Endothelial cell of umbilical vein (primary cell): ENCODE results near the gene CFAP46. TPM values are rescaled to one million over a fixed set of nuclear protein-coding genes. Genes with fewer than 3 reads are reported as not detected.

Experiments used
- BruUV-seq: library from RNA; stranded (reverse); fragments of 400-500 nt; replicated peaks from 2 replicates; lab custom pipeline; 2021; lab: Mats Ljungman, UMichigan
- CTCF ChIA-PET: fragments of 300-600, 350-600 bp; sonication (Branson Sonifier 250); formaldehyde crosslinking; loops from one replicate; lab custom pipeline; 2021; ENCODE audit warnings: antibody characterized with exemption, inconsistent platforms; lab: Charles Lee
- POLR2A ChIA-PET: fragments of 300-600, 350-600 bp; sonication (Branson Sonifier 250); formaldehyde crosslinking; loops from one replicate; lab custom pipeline; 2021; ENCODE audit warnings: antibody characterized with exemption, inconsistent platforms; lab: Charles Lee
- DNase-seq: peaks from one replicate; pipeline ENCODE4 v3.0.0-alpha.2; 2011; ENCODE audit warnings: low read depth, low spot score
- FAIRE-seq: peaks from 2 replicates; lab custom pipeline; 2011; peaks lifted over from hg19 to GRCh38; lab: Jason Lieb, UNC
- H2AFZ ChIP-seq: 2 replicates; pipeline ENCODE4 v1.6.0; 2012; ENCODE audit warnings: low read depth, low read length, control low read depth, inconsistent platforms
- H3K27ac ChIP-seq: 2 replicates; pipeline ENCODE4 v1.5.1; 2011; ENCODE audit warnings: low read depth, mild to moderate bottlenecking, control low read depth, low read length, moderate library complexity; ENCODE audit not compliant: insufficient read depth
- H3K27me3 ChIP-seq, 2 experiments: 2 replicates each; pipeline versions ENCODE4 v1.6.0 to v1.6.1; 2011; ENCODE audit warnings: low read length in 2 of 2, mixed read lengths in 1 of 2; ENCODE audit not compliant: control insufficient read depth in 2 of 2, insufficient read depth in 2 of 2
- H3K36me3 ChIP-seq, 2 experiments: 2 replicates in 1 of 2; 3 replicates in 1 of 2; pipeline ENCODE4 v1.5.1; 2011; ENCODE audit warnings: low read length in 2 of 2, mild to moderate bottlenecking in 1 of 2, moderate library complexity in 1 of 2; ENCODE audit not compliant: control insufficient read depth in 2 of 2, insufficient read depth in 2 of 2; ENCODE audit errors: extremely low read depth in 1 of 2
- H3K4me1 ChIP-seq: 3 replicates; pipeline ENCODE4 v1.5.1; 2011; ENCODE audit warnings: mild to moderate bottlenecking, low read length; ENCODE audit not compliant: control insufficient read depth, insufficient read depth; ENCODE audit errors: extremely low read depth
- H3K4me2 ChIP-seq: 2 replicates; pipeline ENCODE4 v1.6.1; 2011; ENCODE audit warnings: low read length, control low read depth, mixed read lengths; ENCODE audit not compliant: insufficient read depth
- H3K4me3 ChIP-seq, 3 experiments: fragments of 200-600 bp in 1 of 3; sonication (generic), shearing (Covaris generic) in 1 of 3; replicated peaks in 1 of 3; 2 replicates each; pipeline ENCODE4 v1.5.1; 2011 to 2016; ENCODE audit warnings: control low read depth in 3 of 3, low read length in 3 of 3, mild to moderate bottlenecking in 2 of 3, inconsistent platforms in 1 of 3, low read depth in 1 of 3, moderate library complexity in 1 of 3; ENCODE audit not compliant: insufficient read depth in 1 of 3
- H3K79me2 ChIP-seq: 2 replicates; pipeline ENCODE4 v1.6.0; 2012; ENCODE audit warnings: low read length, inconsistent platforms; ENCODE audit not compliant: control insufficient read depth, insufficient read depth
- H3K9ac ChIP-seq: replicated peaks from 2 replicates; pipeline ENCODE3; 2011; ENCODE audit warnings: low read length, control low read depth; ENCODE audit not compliant: insufficient read depth; ENCODE audit errors: extremely low read depth
- H3K9me1 ChIP-seq: replicated peaks from 3 replicates; pipeline ENCODE4 v1.6.0; 2011; ENCODE audit warnings: mild to moderate bottlenecking, low read length; ENCODE audit not compliant: control insufficient read depth, insufficient read depth; ENCODE audit errors: extremely low read depth
- H3K9me3 ChIP-seq: replicated peaks from 2 replicates; pipeline ENCODE4 v1.5.1; 2012; ENCODE audit warnings: low read length, inconsistent platforms; ENCODE audit not compliant: control insufficient read depth, insufficient read depth
- H4K20me1 ChIP-seq: replicated peaks from 2 replicates; pipeline ENCODE3; 2011; ENCODE audit warnings: mild to moderate bottlenecking, low read length; ENCODE audit not compliant: control insufficient read depth, insufficient read depth; ENCODE audit errors: extremely low read depth
- EZH2 ChIP-seq: IDR thresholded peaks from 2 replicates; pipeline ENCODE4 v1.6.1; 2012; ENCODE audit warnings: borderline replicate concordance, low read depth, mild to moderate bottlenecking, moderate library complexity, low read length, inconsistent platforms; ENCODE audit not compliant: severe bottlenecking
- FOS ChIP-seq: IDR thresholded peaks from 2 replicates; pipeline ENCODE4 v1.6.1; 2011; ENCODE audit warnings: mild to moderate bottlenecking, low read length, moderate library complexity, borderline replicate concordance; ENCODE audit not compliant: insufficient read depth
- GATA2 ChIP-seq: IDR thresholded peaks from 2 replicates; pipeline ENCODE4 v1.7.0; 2011; ENCODE audit warnings: low read depth, mild to moderate bottlenecking, moderate library complexity, mixed read lengths, low read length; ENCODE audit not compliant: insufficient read length, insufficient read depth
- JUN ChIP-seq: IDR thresholded peaks from 2 replicates; pipeline ENCODE4 v1.6.1; 2011; ENCODE audit warnings: borderline replicate concordance, low read depth; ENCODE audit not compliant: insufficient read length, insufficient read depth
- MAX ChIP-seq: IDR thresholded peaks from 2 replicates; pipeline ENCODE4 v1.6.1; 2011; ENCODE audit not compliant: insufficient read depth, insufficient read length
- MYC ChIP-seq: IDR thresholded peaks from one replicate; pipeline ENCODE4 v1.6.1; 2011; ENCODE audit warnings: mild to moderate bottlenecking, low read depth, low read length
- POLR2A ChIP-seq: IDR thresholded peaks from 2 replicates; pipeline ENCODE4 v1.6.1; 2012; ENCODE audit warnings: low read depth, mild to moderate bottlenecking, control low read depth, low read length
- POLR2AphosphoS5 ChIP-seq: IDR thresholded peaks from 2 replicates; pipeline ENCODE4 v1.6.1; 2012; ENCODE audit warnings: low read depth, mild to moderate bottlenecking, control low read depth, low read length, moderate library complexity; ENCODE audit not compliant: insufficient read depth
- dilution Hi-C: fragments of 300-500 bp; cut with MboI; formaldehyde crosslinking; loops from one replicate; pipeline ENCODE4 v1.15.0; 2019; ENCODE audit warnings: low sequenced_read_pairs; ENCODE audit not compliant: extremely low pct_ligation_motif_present
- intact Hi-C: fragments of 100-400 bp; cut with micrococcal nuclease; formaldehyde crosslinking; loops from one replicate; pipeline ENCODE4 v1.10.0; 2022
- polyA plus RNA-seq, 4 experiments: library from polyadenylated mRNA; depleted of rRNA in 3 of 4; stranded (reverse) in 3 of 4; unstranded in 1 of 4; fragments of >200 nt; gene quantifications; 2 replicates each; pipeline versions ENCODE4 v1.2.1 to v1.2.3, GENCODE V29; 2011 to 2012; ENCODE audit warnings: missing spikeins in 1 of 4
- total RNA-seq: library from RNA; stranded (reverse); gene quantifications from 2 replicates; pipeline ENCODE4 v1.2.3, GENCODE V29; 2021
- TF ChIP-seq, protein P1 (sequence below), 2 donors: IDR thresholded peaks; 1 replicate in 1 of 2; 2 replicates in 1 of 2; pipeline ENCODE4 v1.5.1; 2011; ENCODE audit warnings: low read length in 2 of 2, mild to moderate bottlenecking in 2 of 2, moderate library complexity in 2 of 2, control low read depth in 1 of 2, inconsistent platforms in 1 of 2, low read depth in 1 of 2; ENCODE audit not compliant: insufficient read depth in 1 of 2; ENCODE audit errors: extremely low read depth in 1 of 2

The CFAP46 gene
- total and polyA plus RNA-seq, 2 donors (not counting 3 experiments of a cell fraction or from before 2014, with no cell fraction given): 0.75 to 0.98 TPM

DNA sequence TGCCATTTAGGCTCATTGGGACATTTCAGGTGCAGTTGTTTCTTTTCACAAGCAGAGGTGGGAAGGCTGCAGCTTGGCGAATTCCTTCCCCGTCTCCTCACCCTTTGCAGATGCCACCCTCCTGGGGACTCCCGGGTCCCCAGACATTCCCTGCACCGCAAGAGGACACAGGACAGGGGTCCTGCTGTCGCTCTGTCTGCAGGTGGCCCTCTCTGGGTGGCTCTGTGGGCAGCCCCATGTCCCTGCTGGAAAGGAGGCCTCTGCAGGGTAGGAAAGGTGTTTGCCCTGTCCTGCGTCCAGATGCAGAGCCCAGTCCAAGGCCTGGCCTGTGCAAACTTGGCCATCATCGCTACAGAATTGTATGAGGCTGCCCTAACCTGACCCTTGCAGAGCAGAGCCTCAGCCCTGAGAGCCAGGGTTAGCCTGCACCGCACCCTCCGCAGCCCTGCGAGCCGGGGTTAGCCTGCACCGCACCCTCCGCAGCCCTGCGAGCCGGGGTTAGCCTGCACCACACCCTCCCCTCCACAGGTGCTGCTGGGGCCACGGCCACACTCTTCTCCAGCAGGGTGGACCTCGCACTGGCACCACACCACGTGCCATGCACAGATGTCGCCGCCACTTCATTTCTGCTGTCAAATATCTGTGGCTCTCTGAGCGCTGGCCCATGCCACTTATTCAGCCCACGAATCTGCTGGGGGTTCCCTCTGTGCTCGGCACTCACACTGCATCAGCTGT lies 61.0 kb downstream of the CFAP46 start:
- BruUV-seq: no TSS peak
- dilution Hi-C loops (no loop called here), intact Hi-C loops (no loop called here)
- FAIRE-seq (no peak), DNase-seq (no peak)
- H3K9me3 ChIP-seq: no peaks in the 10 kb centered on the region
- TF ChIP-seq MAX (no peak), JUN (no peak), POLR2A (no peak), FOS (no peak), MYC (no peak), POLR2AphosphoS5 (no peak), EZH2 (no peak), GATA2 (no peak)
- TF ChIP-seq, protein P1, sequence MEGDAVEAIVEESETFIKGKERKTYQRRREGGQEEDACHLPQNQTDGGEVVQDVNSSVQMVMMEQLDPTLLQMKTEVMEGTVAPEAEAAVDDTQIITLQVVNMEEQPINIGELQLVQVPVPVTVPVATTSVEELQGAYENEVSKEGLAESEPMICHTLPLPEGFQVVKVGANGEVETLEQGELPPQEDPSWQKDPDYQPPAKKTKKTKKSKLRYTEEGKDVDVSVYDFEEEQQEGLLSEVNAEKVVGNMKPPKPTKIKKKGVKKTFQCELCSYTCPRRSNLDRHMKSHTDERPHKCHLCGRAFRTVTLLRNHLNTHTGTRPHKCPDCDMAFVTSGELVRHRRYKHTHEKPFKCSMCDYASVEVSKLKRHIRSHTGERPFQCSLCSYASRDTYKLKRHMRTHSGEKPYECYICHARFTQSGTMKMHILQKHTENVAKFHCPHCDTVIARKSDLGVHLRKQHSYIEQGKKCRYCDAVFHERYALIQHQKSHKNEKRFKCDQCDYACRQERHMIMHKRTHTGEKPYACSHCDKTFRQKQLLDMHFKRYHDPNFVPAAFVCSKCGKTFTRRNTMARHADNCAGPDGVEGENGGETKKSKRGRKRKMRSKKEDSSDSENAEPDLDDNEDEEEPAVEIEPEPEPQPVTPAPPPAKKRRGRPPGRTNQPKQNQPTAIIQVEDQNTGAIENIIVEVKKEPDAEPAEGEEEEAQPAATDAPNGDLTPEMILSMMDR (IDR thresholded peaks at IDR 0.05; ENCODE audit: extremely low read depth in 1 of 2, insufficient read depth in 1 of 2, low read depth in 1 of 2, low read length in 2 of 2): no peak
- H3K79me2 ChIP-seq: no peaks in the 10 kb centered on the region
- H3K27ac ChIP-seq: no peak overlapping the region
- H3K9ac ChIP-seq: no peak overlapping the region
- H3K4me3 ChIP-seq: no peak overlapping the region
- H2AFZ ChIP-seq: no peak overlapping the region
- ChIA-PET CTCF (no interaction called here), POLR2A (no interaction called here)
- H3K36me3 ChIP-seq: no peaks in the 10 kb centered on the region
- H3K4me1 ChIP-seq: no peaks in the 10 kb centered on the region
- H3K4me2 ChIP-seq: no peak overlapping the region
- H4K20me1 ChIP-seq: no peaks in the 10 kb centered on the region
- no peaks in the 10 kb centered on the region for H3K27me3 ChIP-seq
- no peaks in the 10 kb centered on the region for H3K9me1 ChIP-seq
